HT-29 (cell line): Measurements from ENCODE around the gene IP6K1. TPM values are rescaled to one million over a fixed set of nuclear protein-coding genes. Genes with fewer than 3 reads are reported as not detected.
"Not testable (repeated sequence)": the region's sequence is repeated elsewhere in the genome, so short reads cannot be mapped to it uniquely, and the experiment has no call there.

Experiments
- DNase-seq: peaks from one replicate; pipeline ENCODE4 v3.0.0-alpha.2; 2015; ENCODE audit warnings: low spot score
- total RNA-seq: library from RNA; depleted of rRNA; stranded (reverse); fragments of >200 nt; shearing (Covaris generic); gene quantifications from 2 replicates; pipeline ENCODE4 v1.2.3, GENCODE V29; 2014

IP6K1 gene
- total RNA-seq, 1 experiment from 2014 or later, result 38.3 TPM

DNA sequence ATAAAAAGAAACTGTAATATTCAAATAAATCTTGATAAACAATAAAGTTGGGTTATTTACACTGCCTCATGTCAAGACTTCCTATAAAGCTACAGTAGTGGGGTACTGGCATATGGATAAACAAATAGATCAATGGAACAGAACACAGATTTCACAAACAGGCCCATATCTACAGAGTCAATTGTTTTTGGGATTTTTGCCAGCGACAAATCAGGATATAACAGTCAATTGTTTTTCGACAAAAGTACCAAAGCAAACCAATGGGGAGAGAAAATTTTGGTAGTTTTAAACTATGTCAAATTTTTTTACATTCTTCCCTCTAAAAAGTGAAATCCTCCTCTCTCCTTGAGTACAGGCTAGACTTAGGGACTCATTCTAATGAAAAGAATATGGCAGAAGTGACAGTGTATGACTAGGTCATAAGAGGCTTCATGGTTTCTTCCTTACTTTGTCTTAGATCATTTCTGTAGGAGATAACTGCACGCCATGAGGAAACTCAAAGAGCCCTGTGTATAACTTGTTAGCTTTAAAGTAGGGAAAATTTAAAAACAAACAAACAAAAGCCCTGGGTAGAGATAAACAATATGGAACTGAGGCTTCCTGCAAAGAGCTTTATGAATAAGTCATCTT lies 16.9 kb downstream of the IP6K1 start:
- DNase-seq, result no peak

DNA sequence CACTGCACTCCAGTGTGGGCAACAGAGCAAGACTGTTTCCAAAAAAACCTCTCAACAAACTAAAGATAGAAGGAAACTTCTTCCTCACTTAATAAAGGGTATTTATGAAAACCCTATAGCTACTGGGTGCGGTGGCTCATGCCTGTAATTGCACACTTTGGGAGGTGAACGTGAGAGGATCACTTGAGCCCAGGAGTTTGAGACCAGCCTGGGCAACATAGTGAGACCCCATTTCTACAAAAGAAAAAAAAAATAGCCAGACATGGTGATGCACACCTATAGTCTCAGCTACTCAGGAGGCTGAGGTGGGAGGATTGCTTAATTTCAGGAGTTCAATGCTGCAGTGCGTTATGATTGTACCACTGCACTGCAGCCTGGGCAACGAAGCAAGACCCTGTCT lies 22.4 kb downstream of the IP6K1 start:
- DNase-seq, result no peak

DNA sequence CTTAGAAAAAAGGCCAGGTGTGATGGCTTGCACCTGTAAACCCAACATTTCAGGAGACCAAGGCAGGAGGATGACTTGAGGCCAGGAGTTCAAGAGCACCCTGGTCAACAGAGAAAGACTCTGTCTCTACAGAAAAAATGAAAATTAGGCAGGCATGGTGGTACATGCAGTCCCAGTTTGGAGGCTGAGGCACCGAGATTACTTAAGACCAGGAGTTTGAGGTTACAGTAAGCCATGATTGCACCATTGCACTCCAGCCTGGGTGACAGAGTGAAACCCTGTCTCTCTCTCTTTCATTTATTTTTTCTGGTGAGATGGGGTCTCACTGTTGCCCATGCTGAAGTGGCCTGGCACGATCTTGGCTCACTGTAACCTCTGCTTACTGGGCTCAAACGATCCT lies 24.7 kb downstream of the IP6K1 start:
- no peak for DNase-seq

GRCh38 chr3:49759226-49759625 lies 27.1 kb downstream of the IP6K1 start:
- DNase-seq, result no peak

- DNase-seq, result no peak
Measured at GRCh38 chr3:49757197-49757596, 29.1 kb downstream of the IP6K1 start.

GRCh38 chr3:49756036-49756435 lies 30.3 kb downstream of the IP6K1 start:
- DNase-seq, result no peak

GRCh38 chr3:49754536-49754935 lies 31.8 kb downstream of the IP6K1 start:
- DNase-seq, result no peak

DNA sequence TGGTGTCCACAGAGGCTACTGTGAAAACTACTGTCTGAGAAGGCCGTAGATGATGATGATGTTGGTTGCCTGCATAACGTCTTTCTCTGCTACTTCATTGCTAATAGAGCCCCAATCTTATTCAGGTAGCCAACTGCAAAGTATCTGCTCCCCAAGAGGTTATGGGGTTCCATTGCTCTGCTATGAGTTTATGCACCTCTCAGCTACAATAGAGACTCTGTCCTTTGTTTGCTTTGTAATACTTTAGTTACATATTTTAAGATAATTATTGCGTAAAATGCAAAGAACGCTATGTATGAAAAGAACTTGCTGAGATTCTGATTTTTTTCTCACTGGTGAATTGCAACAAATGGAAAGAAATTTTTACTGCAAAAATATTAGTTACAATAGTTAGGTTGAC lies 34.8 kb downstream of the IP6K1 start:
- no peak for DNase-seq

GRCh38 chr3:49750056-49750455 lies 36.3 kb downstream of the IP6K1 start:
- DNase-seq, result no peak

DNA sequence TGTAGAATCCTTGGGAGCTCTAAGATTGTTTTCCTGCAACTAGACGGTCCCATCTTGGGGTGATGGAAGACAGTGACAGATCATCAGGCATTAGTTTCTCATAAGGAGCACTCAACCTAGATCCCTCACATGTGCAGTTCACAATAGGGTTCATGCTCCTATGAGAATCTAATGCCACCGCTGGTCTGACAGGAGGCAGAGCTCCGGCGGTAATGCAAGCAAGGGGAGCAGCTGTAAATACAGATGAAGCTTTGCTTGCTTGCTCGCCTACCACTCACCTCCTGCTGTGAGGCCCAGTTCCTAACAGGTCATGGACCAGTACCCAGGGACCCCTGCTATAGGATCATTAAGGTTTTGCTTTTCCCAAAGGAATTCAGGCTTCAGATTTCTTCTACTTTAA lies 37.5 kb downstream of the IP6K1 start:
- not testable (repeated sequence) for DNase-seq

DNA sequence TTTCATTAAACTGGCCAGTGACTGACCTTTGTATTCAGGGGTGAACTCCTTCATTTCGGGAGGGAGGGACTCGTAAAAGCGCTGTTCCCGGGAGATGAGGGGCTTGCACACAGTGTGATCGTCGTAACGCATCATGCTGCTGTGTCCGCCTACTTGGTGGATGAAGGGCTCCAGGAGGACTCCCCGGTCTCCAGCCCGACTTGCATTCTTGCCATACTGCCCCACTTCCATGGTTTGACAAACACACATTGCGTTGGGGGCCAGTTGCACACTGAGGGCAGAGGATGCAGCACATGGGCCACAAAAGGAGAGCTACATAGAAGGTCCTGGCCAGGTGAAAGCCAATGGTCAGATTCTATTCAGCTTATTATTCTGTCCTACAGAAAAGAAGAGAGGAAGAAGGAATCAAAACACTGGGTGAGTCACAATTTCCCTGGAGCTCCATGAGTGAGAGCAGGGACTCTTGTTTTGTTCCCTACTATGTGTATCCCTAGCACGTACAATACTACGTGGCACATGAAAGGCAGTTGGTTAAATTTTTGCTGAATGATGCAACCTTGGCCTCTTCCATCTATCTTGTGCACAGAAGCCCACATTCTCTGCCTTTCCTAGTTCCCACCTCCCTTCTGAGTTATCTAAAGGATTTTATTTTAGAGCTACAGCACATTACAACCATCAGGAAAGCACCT lies 38.4 kb downstream of the IP6K1 start:
- DNase-seq, result no peak

- DNase-seq, result no peak
Measured at GRCh38 chr3:49745986-49746385, 40.4 kb downstream of the IP6K1 start.

DNA sequence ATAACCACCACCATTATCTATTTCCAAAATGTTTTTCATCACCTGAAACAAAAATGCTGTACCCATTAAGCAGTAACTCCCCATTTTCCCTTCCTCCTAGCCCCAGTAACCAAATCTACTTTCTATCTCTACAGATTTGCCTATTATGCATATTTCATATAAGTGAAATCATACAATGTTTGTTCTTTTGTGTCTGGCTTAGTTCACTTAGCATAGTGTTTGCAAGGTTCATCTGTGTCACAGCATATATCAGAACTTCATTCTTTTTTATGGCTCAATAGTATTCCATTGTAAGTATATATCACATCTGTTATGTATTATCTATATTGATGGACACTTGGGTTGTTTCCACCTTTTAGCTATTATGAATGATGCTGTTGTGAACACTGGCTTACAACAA lies 45.9 kb downstream of the IP6K1 start:
- no peak for DNase-seq

GRCh38 chr3:49738067-49738713 lies 48.2 kb downstream of the IP6K1 start:
- no peak for DNase-seq

DNA sequence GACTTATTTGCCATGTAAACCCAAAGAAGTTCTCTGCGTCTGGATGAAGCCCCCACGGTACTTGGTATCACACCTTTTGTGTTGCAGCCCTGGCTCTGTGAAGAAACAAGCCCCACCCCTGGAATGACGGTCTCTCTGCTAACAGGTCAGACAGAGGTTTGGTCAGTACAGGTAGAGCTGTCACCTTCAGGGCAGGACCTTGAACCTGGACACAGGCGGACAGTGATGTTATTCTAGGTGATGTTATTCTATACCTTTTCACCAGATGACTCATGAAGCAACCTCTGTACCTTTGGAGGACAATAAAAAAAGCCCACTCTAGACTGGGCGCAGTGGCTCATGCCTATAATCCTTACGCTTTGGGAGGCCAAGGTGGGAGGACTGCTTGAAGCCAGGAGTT lies 51.6 kb downstream of the IP6K1 start:
- DNase-seq, result no peak

- DNase-seq, result no peak
Measured at GRCh38 chr3:49733551-49733950, 52.8 kb downstream of the IP6K1 start.

DNA sequence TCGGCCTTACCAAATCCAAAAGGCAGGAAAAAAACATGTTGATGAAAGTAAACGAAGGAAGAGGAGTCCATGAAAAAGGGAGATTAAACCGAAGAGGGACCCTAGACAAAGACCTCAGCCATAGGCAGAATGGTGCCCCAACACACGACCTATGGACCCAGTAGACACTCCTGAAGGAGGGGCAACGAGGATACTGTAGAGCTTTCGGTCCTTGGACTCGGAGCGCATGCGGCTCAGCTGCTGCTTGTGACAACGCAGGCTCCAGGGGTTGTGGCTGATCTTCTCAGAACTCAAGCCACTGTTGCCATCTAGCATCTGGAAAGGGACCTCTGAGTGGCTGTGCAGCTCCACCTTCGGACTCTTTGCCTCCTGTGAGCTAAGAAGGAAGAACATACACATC lies 53.7 kb downstream of the IP6K1 start:
- DNase-seq, result no peak

DNA sequence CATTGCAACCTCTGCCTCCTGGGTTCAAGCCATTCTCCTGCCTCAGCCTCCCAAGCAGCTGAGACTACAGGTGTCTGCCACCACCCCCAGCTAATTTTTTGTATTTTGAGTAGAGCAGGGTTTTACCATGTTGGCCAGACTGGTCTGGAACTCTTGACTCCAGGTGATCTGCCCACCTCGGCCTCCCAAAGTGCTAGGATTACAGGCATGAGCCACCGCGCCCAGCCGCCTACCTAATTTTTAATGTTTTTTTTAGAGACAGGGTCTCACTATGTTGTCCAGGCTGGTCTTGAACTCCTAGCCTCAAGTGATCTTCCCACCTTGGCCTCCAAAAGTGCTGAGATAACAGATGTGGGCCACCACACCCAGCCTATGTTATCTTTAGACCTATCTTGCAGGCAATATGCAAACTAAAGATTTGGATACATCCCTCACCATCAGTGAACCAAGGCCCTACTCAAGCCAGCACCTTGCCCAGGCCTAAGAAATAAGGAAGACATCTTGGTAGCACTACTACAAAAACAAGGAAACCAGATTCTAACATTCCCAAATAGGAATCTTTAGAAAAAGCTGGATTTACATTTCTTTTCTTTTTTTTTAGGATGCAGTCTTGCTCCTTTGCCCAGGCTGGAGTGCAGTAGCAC lies 56.3 kb downstream of the IP6K1 start:
- DNase-seq, result no peak

DNA sequence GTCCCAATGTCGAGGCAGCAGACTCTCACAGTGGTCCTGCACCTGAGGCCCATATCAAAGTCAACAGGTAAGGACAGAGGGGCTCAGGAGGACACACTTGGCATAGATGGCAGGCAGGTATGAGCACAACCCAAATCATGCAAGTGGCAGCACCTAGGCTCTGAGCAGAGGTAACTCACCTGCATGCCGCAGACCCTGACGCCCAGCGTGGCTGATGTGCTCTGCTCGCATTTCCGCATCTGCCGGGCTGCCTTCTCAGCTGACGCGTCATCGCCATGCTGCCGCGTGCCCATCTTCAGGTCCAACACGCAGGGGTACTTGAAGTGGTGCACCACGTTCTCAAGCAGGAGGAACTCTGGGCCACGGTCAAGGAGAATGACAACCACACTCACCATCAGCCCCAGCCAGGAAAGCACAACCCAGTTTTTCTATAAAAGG lies 58.4 kb downstream of the IP6K1 start:
- no peak for DNase-seq

DNA sequence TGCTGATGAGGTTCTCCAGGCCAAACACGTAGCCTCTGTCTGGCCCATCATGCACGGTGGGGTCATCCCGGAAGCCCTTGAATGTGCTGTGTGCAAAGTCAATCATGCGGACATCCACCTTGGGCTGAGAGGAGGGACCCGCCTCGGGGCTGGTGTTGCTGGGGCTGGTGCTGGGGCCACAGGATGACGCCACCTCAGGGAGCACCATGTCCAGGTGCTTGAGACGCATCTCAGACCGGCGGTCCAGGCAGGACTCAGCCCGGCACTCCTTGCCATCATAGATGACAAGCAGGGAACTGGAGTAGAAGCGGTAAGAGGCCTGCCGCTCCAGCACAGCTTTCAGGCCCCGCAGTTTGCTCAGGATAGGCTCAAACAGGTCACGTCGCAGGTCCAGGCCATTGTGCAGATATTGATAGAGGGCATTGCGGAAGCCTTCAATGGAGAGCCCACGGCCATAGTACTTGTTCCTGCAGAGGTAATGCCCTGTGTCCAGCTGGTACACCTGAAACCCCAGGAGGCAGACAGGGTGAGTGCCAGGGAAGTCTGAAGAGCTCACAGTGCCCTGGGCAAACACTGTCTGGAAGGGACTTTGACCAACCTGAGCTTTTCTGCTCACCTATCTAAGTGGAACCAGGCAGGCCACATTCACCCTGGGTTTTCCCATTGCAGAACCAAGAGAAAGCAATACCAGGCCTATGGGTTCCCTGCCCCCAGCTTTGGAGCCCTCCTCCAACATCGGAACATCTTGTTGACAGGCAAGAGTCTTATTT lies 59.0 kb downstream of the IP6K1 start:
- DNase-seq, result no peak

DNA sequence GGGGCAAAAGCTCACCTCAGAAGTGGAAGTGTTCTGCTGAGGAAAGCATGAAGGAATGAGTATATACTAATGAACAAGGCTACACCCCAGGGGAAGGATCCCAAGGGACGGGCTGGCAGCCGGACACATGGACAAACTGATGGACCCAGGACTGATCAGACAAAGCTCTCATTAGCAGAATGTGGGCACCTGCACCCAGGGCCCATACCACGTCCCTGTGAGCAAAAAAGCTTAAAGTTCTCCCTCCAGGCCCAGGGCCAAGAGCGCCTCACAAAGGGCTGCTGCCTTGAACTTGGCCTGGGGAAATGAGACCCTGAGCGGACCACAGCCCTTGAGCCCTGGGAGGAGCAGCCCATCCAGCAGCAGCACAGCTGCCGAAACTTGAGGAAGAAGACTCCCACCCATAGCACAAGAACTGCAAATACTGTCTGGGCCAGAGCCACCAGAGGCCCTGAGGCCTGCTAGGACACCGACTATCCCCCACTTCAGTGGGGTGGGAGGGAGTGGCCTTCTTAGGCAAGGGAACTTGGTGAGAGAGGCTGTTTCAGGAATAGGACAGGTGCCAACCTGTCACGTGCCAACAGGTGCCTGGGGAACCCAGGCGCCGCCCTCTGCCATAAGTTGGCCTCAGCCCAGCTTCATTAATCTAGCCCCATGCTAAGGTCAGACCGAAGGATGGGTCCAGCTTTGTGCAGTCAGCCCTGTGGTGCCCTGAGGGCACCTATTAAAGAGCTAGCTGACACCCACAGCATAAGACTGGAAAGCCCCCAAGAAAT lies 60.2 kb downstream of the IP6K1 start:
- DNase-seq, result no peak
